Measurements from ENCODE around the gene ZDHHC14. TPM values are rescaled to one million over a fixed set of nuclear protein-coding genes. Genes with fewer than 3 reads are reported as not detected.

ZDHHC14 gene
- total RNA-seq, 2 experiments from 2014 or later: 2.9 to 3.5 TPM

DNA sequence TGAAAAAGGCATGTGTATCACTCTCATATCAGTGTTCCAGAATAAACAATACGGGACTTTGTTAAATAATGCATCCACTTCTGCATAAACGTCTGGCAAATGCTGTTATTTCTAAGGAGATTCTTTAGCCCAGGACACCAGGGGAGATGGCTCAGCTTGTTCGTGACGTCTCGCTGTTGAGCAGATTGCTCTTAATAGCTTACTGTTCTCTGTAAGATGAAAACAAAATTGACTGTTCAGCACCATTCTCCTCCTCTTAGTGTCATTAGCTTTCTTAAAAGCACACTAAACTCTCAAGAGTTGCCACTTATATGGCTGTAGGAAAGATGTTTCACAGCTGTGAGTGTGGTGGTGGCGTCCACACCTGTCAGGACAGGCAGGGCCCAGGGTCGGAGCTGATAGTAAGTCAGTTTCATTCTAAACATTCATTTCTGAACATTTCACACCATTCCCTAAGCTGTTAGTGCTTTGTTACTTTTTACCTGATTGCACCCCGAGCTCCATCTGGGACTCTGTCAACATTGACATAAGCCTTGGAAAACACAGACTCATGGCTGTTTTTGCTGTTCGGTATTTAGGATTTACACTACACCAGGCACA is 132.1 kb downstream of the ZDHHC14 start:
- no peak overlapping the region for H3K4me3 Mint-ChIP-seq
- no peak overlapping the region for H3K27ac Mint-ChIP-seq
- peaks cover 6% of the 10 kb centered on the region for H3K36me3 Mint-ChIP-seq
- no peak for DNase-seq
- H3K9me3 Mint-ChIP-seq: peaks cover 2% of the 10 kb centered on the region
- peaks cover 13% of the 10 kb centered on the region for H3K4me1 Mint-ChIP-seq
- peaks cover 3% of the 10 kb centered on the region for H3K27me3 Mint-ChIP-seq

GRCh38 chr6:157513619-157514485 is 132.9 kb downstream of the ZDHHC14 start:
- Mint-ChIP-seq H3K27ac (no peak overlapping the region), H3K4me1 (peaks cover 13% of the 10 kb centered on the region), H3K36me3 (peaks cover 4% of the 10 kb centered on the region), H3K27me3 (peaks cover 3% of the 10 kb centered on the region), H3K9me3 (no peaks in the 10 kb centered on the region), H3K4me3 (no peak overlapping the region)
- no peak for DNase-seq

GRCh38 chr6:157514659-157515496 is 133.9 kb downstream of the ZDHHC14 start:
- Mint-ChIP-seq H3K9me3 (no peaks in the 10 kb centered on the region), H3K27ac (no peak overlapping the region), H3K36me3 (peaks cover 2% of the 10 kb centered on the region), H3K4me1 (peaks cover 13% of the 10 kb centered on the region), H3K4me3 (no peak overlapping the region), H3K27me3 (peaks cover 3% of the 10 kb centered on the region)
- DNase-seq: no peak

DNA sequence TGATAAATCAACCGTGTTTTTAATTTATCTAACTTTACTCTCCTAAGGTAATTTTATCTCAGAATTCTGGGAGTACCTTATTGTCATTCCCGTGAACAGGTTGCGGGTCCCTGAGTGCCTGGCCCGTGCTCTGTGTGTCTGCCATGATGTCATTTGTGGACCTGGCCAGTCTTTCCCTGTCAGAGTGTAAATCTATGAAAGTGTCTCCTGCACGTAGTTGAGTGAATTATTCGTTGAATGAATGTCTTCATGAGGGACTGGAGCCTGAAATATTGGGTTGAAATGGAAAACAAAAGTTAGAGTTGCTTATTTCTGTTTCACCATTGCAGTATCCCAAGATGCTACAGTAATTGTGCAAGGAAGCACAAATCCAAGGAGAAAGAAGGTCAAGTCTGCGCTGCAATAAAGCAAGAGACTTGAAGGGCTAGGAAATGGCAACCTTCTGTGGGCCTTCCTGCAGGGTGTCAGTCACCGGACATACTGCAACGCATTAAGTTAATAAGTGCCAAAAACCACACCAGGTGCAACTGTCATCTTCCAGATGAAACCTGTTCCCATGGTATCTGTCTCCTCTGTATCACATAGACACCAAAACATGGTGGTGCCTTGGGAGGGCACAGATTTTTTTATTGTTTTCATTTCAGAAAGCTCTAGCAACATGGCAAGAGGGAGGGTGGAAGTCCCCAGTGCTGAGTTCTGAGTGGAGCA is 135.5 kb downstream of the ZDHHC14 start:
- Mint-ChIP-seq H3K36me3 (no peaks in the 10 kb centered on the region), H3K9me3 (no peaks in the 10 kb centered on the region), H3K27ac (no peak overlapping the region), H3K27me3 (no peaks in the 10 kb centered on the region), H3K4me3 (no peak overlapping the region), H3K4me1 (peaks cover 5% of the 10 kb centered on the region)
- DNase-seq: no peak

GRCh38 chr6:157517601-157518359 is 136.8 kb downstream of the ZDHHC14 start:
- Mint-ChIP-seq H3K4me3 (no peak overlapping the region), H3K27ac (no peak overlapping the region), H3K4me1 (peaks cover 7% of the 10 kb centered on the region), H3K36me3 (no peaks in the 10 kb centered on the region), H3K27me3 (no peaks in the 10 kb centered on the region), H3K9me3 (no peaks in the 10 kb centered on the region)
- DNase-seq: no peak

GRCh38 chr6:157518397-157519250 is 137.6 kb downstream of the ZDHHC14 start:
- H3K27ac Mint-ChIP-seq: no peak overlapping the region
- no peaks in the 10 kb centered on the region for H3K27me3 Mint-ChIP-seq
- H3K4me1 Mint-ChIP-seq: peaks cover 7% of the 10 kb centered on the region
- no peak overlapping the region for H3K4me3 Mint-ChIP-seq
- DNase-seq: no peak
- H3K9me3 Mint-ChIP-seq: no peaks in the 10 kb centered on the region
- H3K36me3 Mint-ChIP-seq: no peaks in the 10 kb centered on the region

DNA sequence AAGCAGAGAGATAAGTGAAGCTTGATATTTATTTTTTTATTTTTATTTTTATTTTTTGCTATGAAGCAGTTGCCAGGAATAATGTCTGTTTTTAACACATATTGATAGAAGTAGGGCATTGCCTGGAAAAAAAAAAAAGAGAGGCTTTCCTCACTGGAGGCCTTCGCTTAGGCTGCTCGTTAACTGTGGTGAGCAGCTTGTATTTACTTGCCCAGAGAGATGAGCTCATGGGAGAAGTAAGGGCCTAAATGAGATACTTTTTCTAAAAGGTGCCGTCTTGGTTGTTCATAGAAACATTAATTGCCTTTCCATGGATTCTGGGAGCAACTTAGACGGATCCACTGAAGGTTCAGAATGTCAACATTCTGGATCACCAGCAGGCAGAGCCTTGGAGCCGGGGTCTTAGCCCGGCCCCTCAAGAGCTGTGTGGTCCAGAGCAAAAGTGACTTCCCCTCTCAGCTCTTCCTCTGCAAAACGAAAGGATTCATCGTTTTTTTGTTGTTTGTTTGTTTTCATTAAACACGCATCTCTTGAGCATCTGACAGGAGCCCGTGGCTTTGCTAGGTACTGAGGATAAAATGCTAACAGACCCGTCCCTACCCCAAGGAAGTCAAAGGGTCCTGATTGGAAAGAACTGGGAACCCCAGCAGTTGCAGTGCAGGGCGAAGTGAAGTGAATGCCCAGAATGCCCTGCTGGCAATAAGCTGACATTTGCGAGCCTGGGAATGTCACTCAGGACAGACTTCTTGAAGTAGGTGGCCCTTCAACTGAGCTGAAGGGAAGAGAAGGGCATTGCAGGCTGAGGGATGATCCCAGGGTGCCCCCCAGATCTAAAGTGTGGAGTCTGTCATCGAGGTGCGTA is 138.5 kb downstream of the ZDHHC14 start:
- Mint-ChIP-seq H3K27me3 (no peaks in the 10 kb centered on the region), H3K27ac (no peak overlapping the region), H3K4me3 (no peak overlapping the region), H3K9me3 (no peaks in the 10 kb centered on the region), H3K36me3 (no peaks in the 10 kb centered on the region), H3K4me1 (peaks cover 7% of the 10 kb centered on the region)
- DNase-seq: no peak

DNA sequence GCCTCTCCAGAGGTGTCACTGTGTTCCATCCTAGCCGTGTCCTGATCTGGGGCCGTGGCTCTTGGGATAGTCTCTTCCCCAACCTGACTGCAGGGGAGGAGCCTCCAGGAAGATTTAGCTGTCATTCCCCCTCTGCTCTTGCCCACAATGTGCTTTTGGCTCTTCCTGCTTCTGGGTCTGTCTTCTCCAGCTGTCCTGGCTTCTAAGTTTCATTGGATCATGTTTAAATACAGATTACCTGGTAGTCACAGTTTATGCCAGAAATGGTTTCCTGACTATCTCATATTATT is 139.1 kb downstream of the ZDHHC14 start:
- Mint-ChIP-seq H3K4me3 (no peak overlapping the region), H3K36me3 (no peaks in the 10 kb centered on the region), H3K27ac (no peak overlapping the region), H3K4me1 (peaks cover 4% of the 10 kb centered on the region), H3K9me3 (no peaks in the 10 kb centered on the region), H3K27me3 (no peaks in the 10 kb centered on the region)
- no peak for DNase-seq

DNA sequence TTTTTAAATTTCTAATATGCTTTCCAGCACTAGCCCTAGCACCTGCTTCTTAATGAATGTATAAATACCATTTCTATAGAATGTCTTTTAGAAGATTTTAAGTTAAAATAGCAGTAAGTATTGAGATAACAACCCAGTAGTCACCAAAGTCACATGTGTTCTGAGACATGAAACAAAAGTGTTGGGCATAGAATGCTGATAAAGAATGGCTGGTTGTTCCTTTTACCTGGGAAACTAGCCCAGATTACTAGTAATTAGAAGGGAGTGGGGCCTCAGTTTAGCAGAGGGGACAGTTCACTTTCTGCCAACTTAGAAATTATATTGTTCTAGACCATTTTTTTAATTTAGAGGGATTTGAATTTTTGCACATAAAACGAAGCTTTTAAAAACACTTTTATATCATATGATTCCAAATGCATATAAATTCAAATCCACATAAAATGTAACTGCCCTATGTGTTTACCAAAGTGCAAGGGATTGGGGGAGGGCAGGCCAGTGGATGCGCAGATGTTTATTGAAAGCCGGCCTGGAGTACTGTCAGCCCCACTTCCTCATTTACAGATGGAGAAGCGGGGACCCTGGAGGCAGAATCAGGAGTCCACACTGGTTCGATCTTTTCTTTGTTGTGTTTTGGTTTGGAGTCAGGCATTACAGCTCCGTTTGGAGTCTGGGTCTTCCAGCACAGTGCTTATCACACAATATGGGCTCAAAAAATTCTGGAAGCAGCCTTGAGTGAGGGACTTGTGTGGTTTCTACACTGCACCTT is 139.8 kb downstream of the ZDHHC14 start:
- Mint-ChIP-seq H3K27me3 (no peaks in the 10 kb centered on the region), H3K9me3 (no peaks in the 10 kb centered on the region), H3K36me3 (peaks cover under 1% of the 10 kb centered on the region), H3K4me3 (no peak overlapping the region), H3K27ac (no peak overlapping the region), H3K4me1 (peaks cover 2% of the 10 kb centered on the region)
- DNase-seq: no peak

GRCh38 chr6:157521362-157522335 is 140.7 kb downstream of the ZDHHC14 start:
- Mint-ChIP-seq H3K27me3 (no peaks in the 10 kb centered on the region), H3K4me1 (peaks cover 2% of the 10 kb centered on the region), H3K36me3 (peaks cover 2% of the 10 kb centered on the region), H3K27ac (no peak overlapping the region), H3K4me3 (no peak overlapping the region), H3K9me3 (no peaks in the 10 kb centered on the region)
- no peak for DNase-seq

GRCh38 chr6:157522472-157522871 is 141.5 kb downstream of the ZDHHC14 start:
- Mint-ChIP-seq H3K9me3 (peaks cover under 1% of the 10 kb centered on the region), H3K27me3 (no peaks in the 10 kb centered on the region), H3K4me1 (peaks cover 8% of the 10 kb centered on the region), H3K27ac (no peak overlapping the region), H3K36me3 (peaks cover 2% of the 10 kb centered on the region), H3K4me3 (no peak overlapping the region)
- no peak for DNase-seq

Data from activated naive CD8-positive, alpha-beta T cell treated with anti-CD3 and anti-CD28 coated beads for 36 hours (primary cell).